SK-N-SH (cell line): ENCODE measurements around the gene SLFNL1. TPM values are rescaled to one million over a fixed set of nuclear protein-coding genes. Genes with fewer than 3 reads are reported as not detected.

Source experiments
- CTCF ChIA-PET: fragments of 300-600, 350-600 bp; formaldehyde crosslinking; extraction: SDS; loops from one replicate; lab custom pipeline; 2021; lab: Yijun Ruan, JAX
- POLR2A ChIA-PET: fragments of 350-600 bp; sonication (Branson Sonifier 250); formaldehyde crosslinking; extraction: SDS; loops from one replicate; lab custom pipeline; 2020; ENCODE audit warnings: antibody characterized with exemption, inconsistent platforms; lab: Yijun Ruan, JAX
- DNase-seq: peaks from one replicate; pipeline ENCODE4 v3.0.0; 2012
- H2AFZ ChIP-seq: fragments of 200-600 bp; sonication (generic); 2 replicates; pipeline ENCODE4 v1.8.1; 2016; ENCODE audit warnings: antibody characterized with exemption, mild to moderate bottlenecking, low read depth
- H3F3A ChIP-seq: fragments of 200-600 bp; sonication (generic); replicated peaks from 2 replicates; pipeline ENCODE3; 2016; ENCODE audit warnings: antibody characterized with exemption, mild to moderate bottlenecking; ENCODE audit not compliant: insufficient read depth
- H3K27ac ChIP-seq, 2 experiments: fragments of 200-500 bp in 1 of 2; fragments of 200-600 bp in 1 of 2; sonication (Bioruptor generic) in 1 of 2; sonication (generic), shearing (Covaris generic) in 1 of 2; 2 replicates each; pipeline versions ENCODE4 v1.5.1 to v1.6.1; 2014 to 2016; ENCODE audit warnings: low read depth in 2 of 2, inconsistent platforms in 1 of 2, low read length in 1 of 2, mild to moderate bottlenecking in 1 of 2, mixed read lengths in 1 of 2
- H3K27me3 ChIP-seq: fragments of 200-600 bp; sonication (generic), shearing (Covaris generic); 2 replicates; pipeline ENCODE4 v1.6.1; 2016; ENCODE audit warnings: mixed run types; ENCODE audit not compliant: insufficient read depth
- H3K36me3 ChIP-seq, 2 experiments: fragments of 200-500 bp in 1 of 2; fragments of 200-600 bp in 1 of 2; sonication (Bioruptor generic) in 1 of 2; sonication (generic) in 1 of 2; replicated peaks in 1 of 2; 2 replicates each; pipeline versions ENCODE3 to v1.5.1; 2014 to 2016; ENCODE audit warnings: low read length in 1 of 2, mild to moderate bottlenecking in 1 of 2; ENCODE audit not compliant: insufficient read depth in 2 of 2, control insufficient read depth in 1 of 2
- H3K4me1 ChIP-seq, 2 experiments: fragments of 200-500 bp in 1 of 2; fragments of 200-600 bp in 1 of 2; sonication (Bioruptor generic) in 1 of 2; sonication (generic), shearing (Covaris generic) in 1 of 2; 2 replicates each; pipeline versions ENCODE4 v1.5.1 to v1.6.1; 2014 to 2016; ENCODE audit warnings: low read depth in 1 of 2, low read length in 1 of 2, mixed run types in 1 of 2; ENCODE audit not compliant: insufficient read depth in 2 of 2, control insufficient read depth in 1 of 2
- H3K4me2 ChIP-seq: fragments of 200-600 bp; sonication (generic), shearing (Covaris generic); 2 replicates; pipeline ENCODE4 v1.6.1; 2017; ENCODE audit warnings: mixed run types
- H3K4me3 ChIP-seq, 2 experiments: fragments of 200-500 bp in 1 of 2; fragments of 200-600 bp in 1 of 2; sonication (Bioruptor generic) in 1 of 2; sonication (generic), shearing (Covaris generic) in 1 of 2; 2 replicates each; pipeline versions ENCODE4 v1.5.1 to v1.8.1; 2014 to 2016; ENCODE audit warnings: low read depth in 2 of 2, inconsistent platforms in 1 of 2, low read length in 1 of 2, mild to moderate bottlenecking in 1 of 2, mixed read lengths in 1 of 2, moderate library complexity in 1 of 2
- H3K79me2 ChIP-seq: fragments of 200-600 bp; sonication (generic); 2 replicates; pipeline ENCODE4 v1.8.1; 2017; ENCODE audit warnings: mild to moderate bottlenecking; ENCODE audit not compliant: insufficient read depth
- H3K9ac ChIP-seq: fragments of 200-600 bp; sonication (generic); 2 replicates; pipeline ENCODE4 v1.6.1; 2017; ENCODE audit warnings: mixed run types
- H3K9me2 ChIP-seq: fragments of 200-600 bp; sonication (generic); 2 replicates; pipeline ENCODE4 v1.6.1; 2017; ENCODE audit warnings: mixed run types
- H3K9me3 ChIP-seq: fragments of 200-600 bp; sonication (generic); 2 replicates; pipeline ENCODE4 v1.6.1; 2017; ENCODE audit warnings: mixed run types, mild to moderate bottlenecking, moderate library complexity
- H4K20me1 ChIP-seq: fragments of 200-600 bp; sonication (generic); 2 replicates; pipeline ENCODE4 v1.6.1; 2017; ENCODE audit warnings: mild to moderate bottlenecking, mixed run types; ENCODE audit not compliant: insufficient read depth
- ELF1 ChIP-seq: IDR thresholded peaks from 2 replicates; pipeline ENCODE4 v1.4.0; 2012
- EZH2phosphoT487 ChIP-seq: fragments of 200-600 bp; sonication (generic); IDR thresholded peaks from 2 replicates; pipeline ENCODE4 v1.6.1; 2017; ENCODE audit warnings: low read depth, mixed run types, mild to moderate bottlenecking, antibody characterized with exemption, moderate library complexity, borderline replicate concordance
- FOXJ3 ChIP-seq: sonication (generic); formaldehyde crosslinking; IDR thresholded peaks from 2 replicates; pipeline ENCODE4 v1.5.1; 2020; ENCODE audit warnings: mild to moderate bottlenecking, missing genetic modification reagents
- JUND ChIP-seq: IDR thresholded peaks from 2 replicates; pipeline ENCODE4 v1.4.0; 2012
- POLR2AphosphoS5 ChIP-seq: IDR thresholded peaks from 2 replicates; pipeline ENCODE4 v1.6.1; 2012; ENCODE audit warnings: low read depth, low read length
- RCOR1 ChIP-seq: fragments of 150-350 bp; IDR thresholded peaks from 2 replicates; pipeline ENCODE4 v1.6.1; 2017; ENCODE audit warnings: antibody characterized with exemption, low read length
- SIN3A ChIP-seq: IDR thresholded peaks from 2 replicates; pipeline ENCODE4 v1.6.1; 2012; ENCODE audit warnings: low read depth, mild to moderate bottlenecking, low read length, moderate library complexity, borderline replicate concordance
- SMC3 ChIP-seq: IDR thresholded peaks from 2 replicates; pipeline ENCODE4 v1.6.1; 2012; ENCODE audit warnings: low read depth, low read length, improper control_type of control experiment
- WGBS: methylation state at CpG from one replicate; pipeline ENCODE4 v1.1.6; 2017; ENCODE audit warnings: low lambda C conversion rate; 5-methylcytosine and 5-hydroxymethylcytosine counted together
- polyA plus RNA-seq, 3 experiments: library from polyadenylated mRNA; depleted of rRNA; stranded (reverse); fragments of >200 nt; gene quantifications; 2 replicates each; pipeline ENCODE4 v1.2.3, GENCODE V29; 2012
- TF ChIP-seq, protein P1 (sequence below): fragments of 150-350 bp; IDR thresholded peaks from 2 replicates; pipeline ENCODE4 v1.6.1; 2017; ENCODE audit warnings: antibody characterized with exemption, low read length, low read depth, borderline replicate concordance
- TF ChIP-seq, protein P2 (sequence below): IDR thresholded peaks from 2 replicates; pipeline ENCODE4 v1.6.1; 2012; ENCODE audit warnings: mild to moderate bottlenecking, low read depth, low read length, moderate library complexity
- TF ChIP-seq, protein P3 (sequence below): IDR thresholded peaks from 2 replicates; pipeline ENCODE4 v1.4.0; 2012; ENCODE audit warnings: low read depth

SLFNL1 gene
- polyA plus RNA-seq, 1 of the 3 experiments (the other 2 are of a cell fraction) = 0.26 TPM

DNA sequence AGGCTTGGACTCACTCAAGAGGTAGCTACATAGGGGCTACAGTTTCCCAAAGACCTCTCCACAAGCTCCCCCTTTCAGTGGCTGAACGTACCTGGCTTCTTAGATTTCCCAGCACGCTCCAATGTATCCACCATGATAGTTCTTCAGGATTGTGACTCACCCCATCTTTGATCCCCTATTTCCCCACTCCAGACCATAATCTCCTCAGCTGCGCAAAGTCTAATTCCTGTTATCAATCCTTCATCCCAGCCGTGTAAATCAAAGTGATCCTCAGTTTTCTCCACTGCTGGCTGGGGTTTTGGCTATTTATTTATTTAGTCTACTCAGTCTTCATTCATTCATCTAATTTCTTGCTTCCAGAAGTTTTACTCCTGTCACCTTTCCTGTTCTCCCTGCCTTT is 55.1 kb downstream of the SLFNL1 start:
- ChIA-PET CTCF (interaction anchor here (1.1 to 3.0 kb wide), 5 partner anchors 13 to 192 kb away, joined by 3 to 16 read pairs (median 4); no protein-coding TSS in a partner anchor), POLR2A (no interaction called here)
- no peak overlapping the region for H3K9ac ChIP-seq
- no peaks in the 10 kb centered on the region for H3K27me3 ChIP-seq
- TF ChIP-seq JUND (no peak), ELF1 (no peak), SIN3A (no peak), EZH2phosphoT487 (no peak), RCOR1 (no peak), SMC3 (no peak), FOXJ3 (CRISPR knock-in tag) (no peak), POLR2AphosphoS5 (no peak)
- TF ChIP-seq, protein P1, sequence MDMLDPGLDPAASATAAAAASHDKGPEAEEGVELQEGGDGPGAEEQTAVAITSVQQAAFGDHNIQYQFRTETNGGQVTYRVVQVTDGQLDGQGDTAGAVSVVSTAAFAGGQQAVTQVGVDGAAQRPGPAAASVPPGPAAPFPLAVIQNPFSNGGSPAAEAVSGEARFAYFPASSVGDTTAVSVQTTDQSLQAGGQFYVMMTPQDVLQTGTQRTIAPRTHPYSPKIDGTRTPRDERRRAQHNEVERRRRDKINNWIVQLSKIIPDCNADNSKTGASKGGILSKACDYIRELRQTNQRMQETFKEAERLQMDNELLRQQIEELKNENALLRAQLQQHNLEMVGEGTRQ = no peak
- TF ChIP-seq, protein P2, sequence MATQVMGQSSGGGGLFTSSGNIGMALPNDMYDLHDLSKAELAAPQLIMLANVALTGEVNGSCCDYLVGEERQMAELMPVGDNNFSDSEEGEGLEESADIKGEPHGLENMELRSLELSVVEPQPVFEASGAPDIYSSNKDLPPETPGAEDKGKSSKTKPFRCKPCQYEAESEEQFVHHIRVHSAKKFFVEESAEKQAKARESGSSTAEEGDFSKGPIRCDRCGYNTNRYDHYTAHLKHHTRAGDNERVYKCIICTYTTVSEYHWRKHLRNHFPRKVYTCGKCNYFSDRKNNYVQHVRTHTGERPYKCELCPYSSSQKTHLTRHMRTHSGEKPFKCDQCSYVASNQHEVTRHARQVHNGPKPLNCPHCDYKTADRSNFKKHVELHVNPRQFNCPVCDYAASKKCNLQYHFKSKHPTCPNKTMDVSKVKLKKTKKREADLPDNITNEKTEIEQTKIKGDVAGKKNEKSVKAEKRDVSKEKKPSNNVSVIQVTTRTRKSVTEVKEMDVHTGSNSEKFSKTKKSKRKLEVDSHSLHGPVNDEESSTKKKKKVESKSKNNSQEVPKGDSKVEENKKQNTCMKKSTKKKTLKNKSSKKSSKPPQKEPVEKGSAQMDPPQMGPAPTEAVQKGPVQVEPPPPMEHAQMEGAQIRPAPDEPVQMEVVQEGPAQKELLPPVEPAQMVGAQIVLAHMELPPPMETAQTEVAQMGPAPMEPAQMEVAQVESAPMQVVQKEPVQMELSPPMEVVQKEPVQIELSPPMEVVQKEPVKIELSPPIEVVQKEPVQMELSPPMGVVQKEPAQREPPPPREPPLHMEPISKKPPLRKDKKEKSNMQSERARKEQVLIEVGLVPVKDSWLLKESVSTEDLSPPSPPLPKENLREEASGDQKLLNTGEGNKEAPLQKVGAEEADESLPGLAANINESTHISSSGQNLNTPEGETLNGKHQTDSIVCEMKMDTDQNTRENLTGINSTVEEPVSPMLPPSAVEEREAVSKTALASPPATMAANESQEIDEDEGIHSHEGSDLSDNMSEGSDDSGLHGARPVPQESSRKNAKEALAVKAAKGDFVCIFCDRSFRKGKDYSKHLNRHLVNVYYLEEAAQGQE = no peak
- TF ChIP-seq, protein P3, sequence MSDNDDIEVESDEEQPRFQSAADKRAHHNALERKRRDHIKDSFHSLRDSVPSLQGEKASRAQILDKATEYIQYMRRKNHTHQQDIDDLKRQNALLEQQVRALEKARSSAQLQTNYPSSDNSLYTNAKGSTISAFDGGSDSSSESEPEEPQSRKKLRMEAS = no peak
- no peaks in the 10 kb centered on the region for H3K9me3 ChIP-seq
- H3K9me2 ChIP-seq = no peaks in the 10 kb centered on the region
- H2AFZ ChIP-seq = no peak overlapping the region
- H3F3A ChIP-seq = peaks cover 26% of the 10 kb centered on the region
- DNase-seq = no peak
- 89% methylated on average over 4 of the region's 4 CpGs for WGBS
- no peaks in the 10 kb centered on the region for H4K20me1 ChIP-seq
- H3K36me3 ChIP-seq = no peaks in the 10 kb centered on the region
- no peak overlapping the region for H3K4me3 ChIP-seq
- no peak overlapping the region for H3K4me2 ChIP-seq
- H3K27ac ChIP-seq = peak overlapping the region in 1 of 2 experiments; percentile 86; a peak in 2 of 4 replicates
- H3K4me1 ChIP-seq = 0 out of 4 replicates have a peak, but pooled peaks cover 0 to 4% of the 10 kb centered on the region in 2 experiments
- no peaks in the 10 kb centered on the region for H3K79me2 ChIP-seq

Other genes with a start within 250 kb of the SLFNL1 start
- gene KCNQ4, start 237.9 kb downstream of the SLFNL1 start, polyA plus RNA-seq (2012; rRNA removed) = 0.05 and 0.15 TPM in 2 replicates
- 5.9 and 10.1 TPM in 2 replicates for gene CITED4, start 159.4 kb downstream of the SLFNL1 start, polyA plus RNA-seq (2012; rRNA removed)
- 34.4 and 34.5 TPM in 2 replicates for gene CTPS1, start 42.0 kb downstream of the SLFNL1 start, polyA plus RNA-seq (2012; rRNA removed)
- gene SCMH1, start 220.6 kb upstream of the SLFNL1 start, polyA plus RNA-seq (2012; rRNA removed) = 38.5 and 41.7 TPM in 2 replicates